NCI-H187 treated with DMSO at 0.1 percent for 48 hours (cell line): ENCODE measurements around the gene CHD5.
"Not testable (repeated sequence)": the region's sequence is repeated elsewhere in the genome, so short reads cannot be mapped to it uniquely, and the experiment has no call there.

Source experiments
- DNase-seq: peaks from one replicate; lab custom pipeline; 2025; lab: John Stamatoyannopoulos, UW

The CHD5 gene

DNA sequence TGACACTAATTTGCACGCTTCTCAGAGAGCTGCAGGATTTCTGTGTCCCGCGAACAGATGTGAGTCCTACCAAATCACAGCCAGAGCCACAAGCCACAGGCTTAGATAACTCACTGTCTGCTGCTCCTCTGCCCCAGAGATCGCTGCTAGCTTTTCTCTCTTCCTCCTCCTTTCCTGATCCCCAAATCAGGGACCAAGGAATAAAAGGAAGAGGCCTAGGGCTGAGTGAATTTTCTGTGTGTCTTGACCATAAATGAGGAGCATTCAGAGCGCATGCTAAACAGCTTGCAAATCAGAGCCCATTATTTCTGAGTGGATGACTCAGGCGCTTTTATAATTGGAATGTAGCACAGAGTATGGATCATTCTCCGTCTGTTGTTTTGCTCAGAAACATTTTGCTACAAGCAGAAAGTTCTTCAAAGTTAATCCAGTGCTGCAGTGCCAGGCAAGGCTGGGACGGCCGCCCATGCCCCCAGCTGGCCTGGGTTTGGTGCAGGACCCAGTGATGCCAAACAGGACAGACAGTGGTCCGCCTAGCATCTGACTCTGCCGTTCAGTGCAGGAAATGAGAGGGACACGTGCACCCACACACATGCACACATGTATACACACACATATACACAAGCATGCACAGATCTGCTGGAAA is 96.2 kb downstream of the CHD5 start:
- DNase-seq: no peak

DNA sequence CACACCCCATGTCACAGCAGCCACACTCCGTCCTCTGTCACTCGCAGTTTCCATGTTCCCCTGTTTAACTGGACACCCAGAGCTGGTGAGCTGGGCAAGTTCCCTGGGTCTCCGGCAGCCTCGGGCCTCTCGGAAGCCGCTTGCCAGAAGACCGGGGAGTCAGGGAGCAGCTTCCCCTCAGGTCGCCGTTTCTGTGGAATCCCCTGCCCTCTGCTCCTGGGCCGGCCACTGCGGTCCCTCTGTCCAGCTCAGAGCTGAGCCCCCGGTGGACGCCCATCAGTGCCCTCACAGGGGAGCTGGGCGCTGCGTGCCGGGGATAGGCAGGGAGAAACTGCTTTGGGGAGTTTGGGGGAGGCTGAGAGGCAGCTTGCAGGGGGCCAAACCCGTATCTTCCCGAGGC is 96.7 kb downstream of the CHD5 start:
- DNase-seq: no peak

- DNase-seq: no peak
These were observed 97.6 kb downstream of the CHD5 start for GRCh38 chr1:6082430-6082971.

DNA sequence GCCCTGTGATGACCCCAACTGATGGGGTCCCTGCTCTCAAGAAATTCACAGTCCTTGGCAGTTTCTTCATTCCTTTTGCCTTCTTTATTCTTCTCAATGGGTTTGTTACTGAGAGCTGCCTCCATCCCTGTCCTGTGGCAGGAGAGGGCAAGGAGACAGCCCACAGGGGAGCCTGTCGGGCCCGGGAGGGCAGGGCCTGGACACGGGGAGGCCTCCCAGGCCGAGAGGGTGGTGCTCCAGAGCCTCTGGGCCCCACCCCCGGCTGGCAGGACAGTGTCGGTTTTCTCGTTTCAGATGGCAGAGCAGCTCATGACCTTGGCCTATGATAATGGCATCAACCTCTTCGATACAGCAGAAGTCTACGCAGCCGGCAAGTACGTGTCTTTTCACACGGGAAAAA is 98.2 kb downstream of the CHD5 start:
- no peak for DNase-seq

DNA sequence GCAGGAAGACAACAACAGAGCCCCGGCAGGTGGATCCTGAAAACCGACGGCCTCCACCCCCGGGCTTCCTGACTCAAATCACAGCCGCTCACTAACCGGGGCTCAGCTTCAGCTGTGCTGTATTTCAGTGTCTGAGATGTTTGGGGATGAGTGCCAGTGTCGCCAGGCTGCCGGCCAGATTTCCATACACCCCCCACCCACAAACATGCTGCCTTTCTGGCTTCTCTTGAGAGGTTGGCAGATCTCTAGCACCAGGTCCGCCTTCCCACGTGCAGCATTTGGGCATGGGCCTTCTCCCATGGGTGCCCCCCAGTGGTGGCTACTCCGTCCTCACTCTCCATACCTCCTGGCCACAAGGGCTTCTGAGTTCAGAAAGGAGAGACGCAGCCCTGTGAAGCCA is 99.7 kb downstream of the CHD5 start:
- DNase-seq: no peak

GRCh38 chr1:6077919-6078318 is 102.2 kb downstream of the CHD5 start:
- DNase-seq: no peak

DNA sequence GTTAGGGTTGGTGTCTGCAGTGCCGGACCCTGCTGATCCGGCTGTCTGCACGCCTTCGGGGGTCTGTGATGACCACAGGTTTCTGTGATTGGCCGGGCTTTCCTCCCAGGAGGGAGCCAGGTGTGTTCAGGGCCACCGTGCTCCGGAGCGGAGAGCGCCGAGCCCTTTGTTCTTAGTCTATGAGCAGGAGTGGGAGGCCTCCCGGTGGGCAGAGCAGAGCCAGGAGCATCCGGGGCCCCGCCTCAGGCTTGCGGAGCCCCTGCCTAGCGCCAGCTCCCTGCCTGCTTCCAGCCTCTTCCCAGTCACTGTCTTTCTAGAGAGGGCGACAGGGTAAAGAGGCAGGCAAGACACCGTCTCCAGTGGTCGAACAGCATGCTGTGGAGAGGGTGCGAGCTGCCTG is 102.6 kb downstream of the CHD5 start:
- no peak for DNase-seq

- not testable (repeated sequence) for DNase-seq
These were observed 103.1 kb downstream of the CHD5 start for GRCh38 chr1:6077061-6077460.

DNA sequence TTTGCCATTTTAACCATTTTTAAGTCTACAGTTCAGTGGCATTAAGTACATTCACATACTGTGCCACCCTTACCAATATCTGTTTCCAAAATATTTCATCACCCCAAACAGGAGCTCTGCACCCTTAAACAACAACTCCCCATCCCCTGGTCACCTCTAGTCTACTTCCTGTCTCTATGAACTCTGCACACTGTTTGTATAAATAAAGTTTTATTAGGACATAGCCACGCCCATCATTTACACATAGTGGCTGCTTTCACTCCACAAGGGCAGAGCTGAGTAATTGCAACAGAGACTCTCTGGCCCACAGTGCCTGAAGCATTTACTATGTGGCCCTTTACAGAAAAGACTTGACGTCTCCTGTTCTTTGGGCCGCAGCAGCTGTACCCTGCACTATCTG is 104.4 kb downstream of the CHD5 start:
- no peak for DNase-seq

- DNase-seq: no peak
These were observed 105.8 kb downstream of the CHD5 start for GRCh38 chr1:6074192-6074901.

- no peak for DNase-seq
These were observed 106.6 kb downstream of the CHD5 start for GRCh38 chr1:6073480-6074053.

- no peak for DNase-seq
These were observed 107.2 kb downstream of the CHD5 start for GRCh38 chr1:6072774-6073479.

DNA sequence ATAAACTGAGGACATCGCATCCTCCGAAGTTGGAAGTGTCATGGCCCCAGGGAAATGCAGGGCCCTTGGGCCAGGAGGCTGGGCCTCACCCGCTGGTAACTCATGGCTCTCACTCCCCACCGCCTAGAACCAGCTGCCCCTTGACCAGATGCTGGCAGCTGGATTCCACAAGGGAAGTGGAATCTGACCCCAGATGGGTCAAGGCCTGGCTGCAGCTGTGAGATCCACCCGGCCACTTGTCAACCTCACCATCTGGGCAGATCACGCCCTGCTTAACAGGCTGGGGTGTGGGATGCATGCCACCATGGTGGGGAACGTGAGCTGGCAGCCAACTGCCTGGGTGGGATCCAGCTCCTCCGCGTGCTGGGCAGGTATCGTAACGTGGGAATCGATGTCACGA is 108.9 kb downstream of the CHD5 start:
- DNase-seq: no peak

GRCh38 chr1:6070450-6070974 is 109.6 kb downstream of the CHD5 start:
- DNase-seq: no peak

DNA sequence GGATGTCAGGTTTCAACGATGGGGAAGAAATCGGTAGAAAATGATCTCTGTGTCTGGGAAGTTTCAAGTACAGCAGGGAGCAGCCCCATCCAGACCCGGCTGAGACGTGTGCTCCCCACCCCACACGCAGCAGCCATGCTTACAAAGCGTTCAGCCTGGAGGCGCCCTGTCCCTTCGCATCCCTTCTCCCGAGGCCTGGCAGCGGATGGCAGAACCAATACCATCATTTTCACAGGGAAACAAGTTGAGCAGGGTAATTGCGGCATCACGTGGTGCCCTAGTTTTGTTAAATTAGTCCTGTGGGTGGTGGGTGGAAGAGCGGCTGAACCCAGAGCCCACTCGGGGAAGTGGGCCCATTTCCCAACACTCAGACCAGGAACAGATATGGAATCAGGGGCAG is 110.5 kb downstream of the CHD5 start:
- no peak for DNase-seq

GRCh38 chr1:6068932-6069331 is 111.2 kb downstream of the CHD5 start:
- DNase-seq: no peak

DNA sequence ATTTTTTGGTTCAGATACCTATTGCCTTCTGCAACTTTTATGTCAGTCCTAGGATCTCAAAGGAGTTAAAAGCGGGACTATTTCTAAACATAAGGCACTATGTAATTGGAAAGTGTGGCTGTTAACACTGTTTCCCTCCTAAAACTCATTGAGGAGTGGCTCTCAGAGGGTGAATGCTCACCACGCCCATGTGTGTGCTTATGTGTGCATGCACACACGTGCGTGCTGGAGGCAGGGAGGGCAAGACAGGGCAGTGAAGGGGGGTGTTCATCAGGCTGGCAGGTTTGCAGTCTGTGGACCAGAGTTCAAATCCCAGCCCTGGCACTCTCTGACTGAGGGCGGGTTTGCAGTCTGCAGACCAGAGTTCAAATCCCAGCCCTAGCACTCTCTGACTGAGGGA is 112.0 kb downstream of the CHD5 start:
- no peak for DNase-seq

GRCh38 chr1:6066680-6067079 is 113.4 kb downstream of the CHD5 start:
- DNase-seq: no peak

DNA sequence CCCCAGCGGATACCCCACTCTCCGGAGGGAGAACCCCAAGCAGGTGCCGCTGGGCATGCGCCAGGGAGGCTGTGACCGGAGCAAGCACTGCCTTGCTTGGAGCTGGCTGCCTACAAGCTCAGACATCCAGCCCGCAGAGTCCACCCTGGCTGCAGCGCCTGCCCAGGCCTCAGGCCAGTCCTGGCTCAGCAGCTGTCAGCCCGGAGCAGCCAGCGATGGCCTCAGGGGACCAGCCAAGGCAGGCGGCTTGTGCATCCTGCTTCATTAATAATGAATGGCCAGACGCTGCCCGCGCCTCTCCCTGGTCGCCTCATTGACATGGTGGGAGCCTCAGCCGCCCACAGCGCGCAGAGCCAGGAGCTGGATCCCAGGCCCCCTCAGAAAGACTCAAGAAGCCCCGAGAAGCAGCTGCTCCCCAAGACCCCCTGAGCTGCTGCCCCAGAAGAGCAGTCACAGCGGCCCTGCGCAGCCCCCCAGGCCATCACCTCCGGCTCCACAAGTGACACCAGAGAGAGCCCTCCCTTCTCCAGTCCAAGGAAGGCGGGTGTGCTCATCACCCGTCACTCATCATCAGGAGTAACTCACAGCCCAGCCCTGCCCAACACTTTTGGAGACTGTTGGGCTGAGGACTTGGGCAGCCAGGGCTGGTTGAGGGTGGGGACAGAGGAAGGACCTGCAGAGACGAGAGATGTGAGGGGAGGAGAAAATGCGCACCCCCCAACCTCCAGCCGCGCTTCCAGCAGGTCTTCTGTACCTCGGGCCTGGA is 114.8 kb downstream of the CHD5 start:
- DNase-seq: no peak

- not testable (repeated sequence) for DNase-seq
These were observed 116.5 kb downstream of the CHD5 start for GRCh38 chr1:6063532-6064053.

GRCh38 chr1:6062670-6063069 is 117.5 kb downstream of the CHD5 start:
- DNase-seq: no peak
